A673 (cell line): ENCODE data around the gene TMEM273. TPM values are rescaled to one million over a fixed set of nuclear protein-coding genes. Genes with fewer than 3 reads are reported as not detected.

Experiments used
- BruUV-seq: library from RNA; stranded (reverse); fragments of 400-500 nt; replicated peaks from 2 replicates; lab custom pipeline; 2021; lab: Mats Ljungman, UMichigan
- CTCF ChIA-PET: fragments of 300-600 bp; sonication (Branson Sonifier 250); formaldehyde crosslinking; loops from one replicate; lab custom pipeline; 2022; ENCODE audit warnings: antibody characterized with exemption; lab: Charles Lee
- POLR2A ChIA-PET: fragments of 300-600 bp; sonication (Branson Sonifier 250); formaldehyde crosslinking; loops from one replicate; lab custom pipeline; 2022; ENCODE audit warnings: antibody characterized with exemption; ENCODE audit not compliant: low non-redundant PET; lab: Charles Lee
- DNase-seq: peaks from one replicate; pipeline ENCODE4 v3.0.0-alpha.2; 2015; ENCODE audit warnings: low spot score
- H3K27ac ChIP-seq: fragments of 200-600 bp; sonication (generic); 2 replicates; pipeline ENCODE4 v1.5.1; 2016; ENCODE audit warnings: mixed run types, low read depth, mild to moderate bottlenecking, mixed read lengths, antibody characterized with exemption, low read length; ENCODE audit not compliant: poor library complexity, severe bottlenecking
- H3K27me3 ChIP-seq: fragments of 200-600 bp; sonication (generic); replicated peaks from 2 replicates; pipeline ENCODE4 v1.6.1; 2017; ENCODE audit warnings: mixed run types, low read depth, mild to moderate bottlenecking, mixed read lengths, antibody characterized with exemption, low read length; ENCODE audit not compliant: insufficient read depth, poor library complexity
- H3K36me3 ChIP-seq: fragments of 200-600 bp; sonication (generic); 2 replicates; pipeline ENCODE4 v1.6.1; 2016; ENCODE audit warnings: mixed run types, mild to moderate bottlenecking, mixed read lengths, antibody characterized with exemption, low read length; ENCODE audit not compliant: insufficient read depth, poor library complexity, severe bottlenecking
- H3K4me1 ChIP-seq: fragments of 200-600 bp; sonication (generic); 2 replicates; pipeline ENCODE4 v1.6.1; 2017; ENCODE audit warnings: mixed run types, mild to moderate bottlenecking, mixed read lengths, antibody characterized with exemption, low read length; ENCODE audit not compliant: insufficient read depth, poor library complexity, severe bottlenecking
- H3K4me3 ChIP-seq: fragments of 200-600 bp; sonication (generic); 2 replicates; pipeline ENCODE4 v1.5.1; 2016; ENCODE audit warnings: low read depth, mixed run types, mild to moderate bottlenecking, mixed read lengths, low read length; ENCODE audit not compliant: poor library complexity, severe bottlenecking
- H3K9me3 ChIP-seq: fragments of 200-600 bp; sonication (generic); 2 replicates; pipeline ENCODE4 v1.6.1; 2016; ENCODE audit warnings: mixed run types, low read depth, mild to moderate bottlenecking, mixed read lengths, antibody characterized with exemption, low read length; ENCODE audit not compliant: poor library complexity, severe bottlenecking
- EZH2 ChIP-seq: fragments of 200-600 bp; sonication (generic); IDR thresholded peaks from 2 replicates; pipeline ENCODE4 v1.6.1; 2017; ENCODE audit warnings: borderline replicate concordance, low read depth, mild to moderate bottlenecking, mixed read lengths, antibody characterized with exemption, low read length; ENCODE audit not compliant: poor library complexity, severe bottlenecking
- intact Hi-C: fragments of 100-400 bp; cut with micrococcal nuclease; formaldehyde crosslinking; loops from one replicate; pipeline ENCODE4 v1.10.0; 2022; ENCODE audit not compliant: unreplicated experiment
- total RNA-seq: library from RNA; stranded (reverse); gene quantifications from 2 replicates; pipeline ENCODE4 v1.2.3, GENCODE V29; 2021
- TF ChIP-seq, protein P1 (sequence below): fragments of 300-800, 200-600 bp; sonication (generic); conservative IDR thresholded peaks from 2 replicates; pipeline ENCODE4 v1.5.1; 2017; ENCODE audit warnings: low read depth, mild to moderate bottlenecking, antibody characterized with exemption, low read length, moderate library complexity, mixed read lengths

Gene TMEM273
- total RNA-seq, 1 experiment from 2014 or later = not detected

DNA sequence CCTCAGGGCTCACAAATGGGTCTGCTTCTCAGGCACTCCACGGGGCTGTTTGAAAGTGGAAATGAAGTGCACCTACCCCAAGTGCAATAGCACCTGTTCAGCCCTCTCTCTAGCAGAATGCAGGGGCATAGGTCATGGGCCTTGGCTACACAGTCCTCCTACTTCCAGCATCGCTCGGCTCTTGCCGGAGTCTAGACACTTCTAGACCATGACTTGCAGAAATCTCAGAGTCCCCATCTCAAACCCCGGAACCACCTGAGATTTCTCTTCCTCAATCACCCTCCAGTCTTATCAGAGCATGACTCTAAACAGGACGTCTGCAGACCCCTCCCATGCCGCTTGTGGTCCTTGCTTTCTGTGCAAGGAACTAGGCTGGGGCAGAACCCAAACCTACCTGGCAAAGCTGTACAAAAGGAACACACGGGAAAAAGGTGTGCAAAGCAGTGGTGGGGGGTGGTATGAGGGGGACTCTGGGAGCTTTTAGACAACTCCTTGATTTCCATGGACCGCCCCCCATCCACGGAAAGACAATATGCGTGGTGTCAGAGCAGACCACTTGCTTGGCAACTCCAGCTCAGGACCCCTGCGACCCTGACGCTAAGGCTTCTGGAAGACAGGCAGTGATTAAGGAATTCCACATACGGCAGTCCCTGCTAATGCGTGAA is 13.8 kb downstream of the TMEM273 start:
- Histone ChIP-seq H3K9me3 (no peaks in the 10 kb centered on the region), H3K4me3 (no peak overlapping the region), H3K27me3 (no peaks in the 10 kb centered on the region), H3K27ac (no peak overlapping the region), H3K36me3 (no peaks in the 10 kb centered on the region), H3K4me1 (no peaks in the 10 kb centered on the region)
- no peak for DNase-seq
- ChIA-PET POLR2A (no interaction called here), CTCF (no interaction called here)
- TF ChIP-seq, protein P1, sequence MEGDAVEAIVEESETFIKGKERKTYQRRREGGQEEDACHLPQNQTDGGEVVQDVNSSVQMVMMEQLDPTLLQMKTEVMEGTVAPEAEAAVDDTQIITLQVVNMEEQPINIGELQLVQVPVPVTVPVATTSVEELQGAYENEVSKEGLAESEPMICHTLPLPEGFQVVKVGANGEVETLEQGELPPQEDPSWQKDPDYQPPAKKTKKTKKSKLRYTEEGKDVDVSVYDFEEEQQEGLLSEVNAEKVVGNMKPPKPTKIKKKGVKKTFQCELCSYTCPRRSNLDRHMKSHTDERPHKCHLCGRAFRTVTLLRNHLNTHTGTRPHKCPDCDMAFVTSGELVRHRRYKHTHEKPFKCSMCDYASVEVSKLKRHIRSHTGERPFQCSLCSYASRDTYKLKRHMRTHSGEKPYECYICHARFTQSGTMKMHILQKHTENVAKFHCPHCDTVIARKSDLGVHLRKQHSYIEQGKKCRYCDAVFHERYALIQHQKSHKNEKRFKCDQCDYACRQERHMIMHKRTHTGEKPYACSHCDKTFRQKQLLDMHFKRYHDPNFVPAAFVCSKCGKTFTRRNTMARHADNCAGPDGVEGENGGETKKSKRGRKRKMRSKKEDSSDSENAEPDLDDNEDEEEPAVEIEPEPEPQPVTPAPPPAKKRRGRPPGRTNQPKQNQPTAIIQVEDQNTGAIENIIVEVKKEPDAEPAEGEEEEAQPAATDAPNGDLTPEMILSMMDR = no peak
- TF ChIP-seq EZH2 = no peak
- intact Hi-C loops = no loop called here
- no TSS peak for BruUV-seq

GRCh38 chr10:49173853-49174252 is 14.3 kb downstream of the TMEM273 start:
- Histone ChIP-seq H3K4me1 (no peaks in the 10 kb centered on the region), H3K4me3 (no peak overlapping the region), H3K27ac (no peak overlapping the region), H3K36me3 (no peaks in the 10 kb centered on the region), H3K27me3 (no peaks in the 10 kb centered on the region), H3K9me3 (no peaks in the 10 kb centered on the region)
- ChIA-PET CTCF (no interaction called here), POLR2A (no interaction called here)
- intact Hi-C loops = no loop called here
- BruUV-seq = no TSS peak
- no peak for TF ChIP-seq EZH2
- TF ChIP-seq, protein P1 = no peak
- DNase-seq = no peak

GRCh38 chr10:49173201-49173772 is 14.9 kb downstream of the TMEM273 start:
- ChIA-PET POLR2A (no interaction called here), CTCF (no interaction called here)
- no TSS peak for BruUV-seq
- intact Hi-C loops = no loop called here
- no peak for DNase-seq
- Histone ChIP-seq H3K4me3 (no peak overlapping the region), H3K9me3 (no peaks in the 10 kb centered on the region), H3K27me3 (no peaks in the 10 kb centered on the region), H3K36me3 (no peaks in the 10 kb centered on the region), H3K4me1 (no peaks in the 10 kb centered on the region), H3K27ac (no peak overlapping the region)
- TF ChIP-seq, protein P1 = no peak
- no peak for TF ChIP-seq EZH2
